Neuronal stem cell (in vitro differentiated cells): Measurements from ENCODE around the gene SLC32A1.

ENCODE experiments used
- DNase-seq: peaks from one replicate; pipeline ENCODE4 v3.0.0-alpha.2; 2013; ENCODE audit warnings: low spot score
- H2AFZ ChIP-seq: one replicate; pipeline ENCODE4 v1.6.1; 2013; ENCODE audit warnings: mild to moderate bottlenecking, low read length, inconsistent platforms
- H2AK5ac ChIP-seq: 2 replicates; pipeline ENCODE4 v1.6.1; 2013; ENCODE audit warnings: low read depth, mild to moderate bottlenecking, inconsistent platforms, low read length, moderate library complexity, mixed read lengths
- H2BK120ac ChIP-seq: 2 replicates; pipeline ENCODE4 v1.6.1; 2013; ENCODE audit warnings: low read depth, mild to moderate bottlenecking, inconsistent platforms, low read length, moderate library complexity, mixed read lengths
- H2BK12ac ChIP-seq: one replicate; pipeline ENCODE4 v1.6.1; 2013; ENCODE audit warnings: low read length, inconsistent platforms
- H2BK15ac ChIP-seq: 2 replicates; pipeline ENCODE4 v1.6.1; 2013; ENCODE audit warnings: mild to moderate bottlenecking, low read length, inconsistent platforms, mixed read lengths
- H2BK5ac ChIP-seq: one replicate; pipeline ENCODE4 v1.6.1; 2013; ENCODE audit warnings: inconsistent platforms, mild to moderate bottlenecking, low read length, moderate library complexity
- H3K14ac ChIP-seq: one replicate; pipeline ENCODE4 v1.6.1; 2013; ENCODE audit warnings: low read length, inconsistent platforms
- H3K18ac ChIP-seq: 2 replicates; pipeline ENCODE4 v1.6.1; 2013; ENCODE audit warnings: low read length, inconsistent platforms
- H3K23ac ChIP-seq: 2 replicates; pipeline ENCODE4 v1.6.1; 2013; ENCODE audit warnings: low read depth, mild to moderate bottlenecking, mixed read lengths, low read length, inconsistent platforms; ENCODE audit not compliant: poor library complexity
- H3K27ac ChIP-seq: replicated peaks from 3 replicates; pipeline ENCODE4 v1.5.1; 2013; ENCODE audit warnings: low read length, inconsistent platforms
- H3K27me3 ChIP-seq, 3 experiments: 2 replicates each; pipeline ENCODE4 v1.6.1; 2013; ENCODE audit warnings: low read length in 3 of 3, mild to moderate bottlenecking in 2 of 3, inconsistent platforms in 1 of 3, low read depth in 1 of 3, mixed read lengths in 1 of 3, moderate library complexity in 1 of 3; ENCODE audit not compliant: control insufficient read depth in 3 of 3, insufficient read depth in 3 of 3
- H3K36me3 ChIP-seq, 2 donors: replicated peaks in 1 of 2; 2 replicates each; pipeline ENCODE4 v1.6.1; 2013; ENCODE audit warnings: low read length in 2 of 2; ENCODE audit not compliant: control insufficient read depth in 2 of 2, insufficient read depth in 2 of 2
- H3K4ac ChIP-seq: 2 replicates; pipeline ENCODE4 v1.6.1; 2013; ENCODE audit warnings: inconsistent platforms, mild to moderate bottlenecking, low read length, moderate library complexity
- H3K4me1 ChIP-seq, 2 donors: 1 replicate in 1 of 2; 2 replicates in 1 of 2; pipeline ENCODE4 v1.6.1; 2013; ENCODE audit warnings: low read length in 2 of 2, low read depth in 1 of 2; ENCODE audit not compliant: control insufficient read depth in 2 of 2, insufficient read depth in 1 of 2
- H3K4me2 ChIP-seq: one replicate; pipeline ENCODE4 v1.6.1; 2013; ENCODE audit warnings: mild to moderate bottlenecking, low read length, inconsistent platforms; ENCODE audit not compliant: insufficient read depth, poor library complexity, severe bottlenecking
- H3K4me3 ChIP-seq, 2 donors: 2 replicates each; pipeline ENCODE4 v1.5.1; 2013; ENCODE audit warnings: low read length in 2 of 2, mild to moderate bottlenecking in 2 of 2, inconsistent platforms in 1 of 2, moderate library complexity in 1 of 2
- H3K79me1 ChIP-seq: one replicate; pipeline ENCODE4 v1.6.1; 2013; ENCODE audit warnings: low read depth, mild to moderate bottlenecking, inconsistent platforms, low read length, moderate library complexity
- H3K9ac ChIP-seq: one replicate; pipeline ENCODE4 v1.6.1; 2013; ENCODE audit warnings: mild to moderate bottlenecking, low read depth, low read length, inconsistent platforms; ENCODE audit not compliant: poor library complexity
- H3K9me3 ChIP-seq, 2 donors: replicated peaks in 1 of 2; 2 replicates each; pipeline versions ENCODE3 to v1.6.1; 2013; ENCODE audit warnings: low read length in 2 of 2, mild to moderate bottlenecking in 2 of 2, inconsistent platforms in 1 of 2, low read depth in 1 of 2, mixed read lengths in 1 of 2, moderate library complexity in 1 of 2; ENCODE audit not compliant: control insufficient read depth in 2 of 2, insufficient read depth in 1 of 2
- H4K8ac ChIP-seq: one replicate; pipeline ENCODE4 v1.6.1; 2013; ENCODE audit warnings: low read depth, mild to moderate bottlenecking, inconsistent platforms, low read length, moderate library complexity
- H4K91ac ChIP-seq: one replicate; pipeline ENCODE4 v1.6.1; 2013; ENCODE audit warnings: low read length, low read depth, mild to moderate bottlenecking, inconsistent platforms; ENCODE audit not compliant: poor library complexity
- WGBS, 2 donors: extraction: QIAGEN DNeasy Blood & Tissue Kit; methylation state at CpG; one replicate each; pipeline ENCODE4 v1.1.7; 2013; ENCODE audit warnings: missing lambda C conversion rate in 2 of 2, mixed read lengths in 1 of 2; ENCODE audit not compliant: insufficient read length in 2 of 2, insufficient replicate concordance in 1 of 2; ENCODE audit errors: extremely low coverage in 2 of 2; 5-methylcytosine and 5-hydroxymethylcytosine counted together

Gene SLC32A1

DNA sequence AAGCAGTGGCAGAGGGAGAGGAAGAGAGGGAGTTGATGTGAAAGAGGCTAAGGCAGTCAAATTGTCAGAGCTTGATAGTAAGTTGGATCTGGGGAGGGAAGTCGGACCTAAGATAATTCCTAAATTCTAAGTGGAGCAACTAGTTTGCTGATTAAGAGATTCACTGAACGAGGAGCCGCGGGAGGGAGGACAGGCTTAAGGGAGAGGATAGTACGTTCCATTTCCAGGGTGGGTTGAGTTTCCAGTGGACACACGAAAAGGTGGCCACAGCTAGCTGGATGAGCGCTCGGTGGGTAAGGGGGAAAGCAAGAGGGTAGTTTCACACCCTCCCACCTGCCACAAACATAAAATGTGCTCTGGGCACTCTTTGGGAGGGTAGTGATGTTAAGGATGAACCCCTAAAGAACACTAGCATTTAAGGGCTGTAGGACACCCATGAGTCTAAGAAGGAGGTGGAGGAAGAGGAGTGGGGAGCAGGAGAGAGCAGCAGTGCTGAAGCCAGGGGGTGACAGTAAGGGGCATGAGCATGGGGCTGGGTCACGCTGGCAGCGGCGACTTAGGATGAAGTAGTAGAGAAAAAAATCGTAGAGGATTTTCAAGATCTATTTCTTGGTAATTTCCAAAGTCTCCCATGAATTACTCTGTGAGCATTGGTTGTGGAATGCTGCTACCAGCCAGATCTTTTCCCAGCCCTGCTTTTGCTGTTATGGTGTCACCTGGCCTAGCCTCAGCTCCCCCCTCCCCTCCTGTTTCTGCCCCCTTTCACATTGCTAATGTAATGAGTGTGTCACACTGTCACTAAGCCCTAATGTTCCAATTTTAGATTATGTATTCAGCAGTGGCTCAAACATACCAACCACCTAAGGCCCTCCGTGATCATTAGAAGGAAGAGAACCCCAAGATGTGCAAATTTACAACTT lies 45.4 kb downstream of the SLC32A1 start:
- Histone ChIP-seq H3K27me3 (no peaks in the 10 kb centered on the region), H3K18ac (no peak overlapping the region), H3K4me3 (no peak overlapping the region), H3K4me2 (no peak overlapping the region), H3K14ac (no peak overlapping the region), H3K23ac (no peak overlapping the region), H3K4ac (no peak overlapping the region), H3K4me1 (peaks cover 0 to 2% of the 10 kb centered on the region in 2 donors), H4K91ac (no peak overlapping the region), H3K36me3 (peaks cover 27 to 100% of the 10 kb centered on the region in 2 donors), H3K27ac (no peak overlapping the region), H2AFZ (no peak overlapping the region), H2BK120ac (no peak overlapping the region), H2BK15ac (no peak overlapping the region), H3K9ac (no peak overlapping the region), H2AK5ac (no peak overlapping the region), H3K9me3 (peaks cover 4 to 20% of the 10 kb centered on the region in 2 donors), H2BK5ac (no peak overlapping the region), H2BK12ac (no peak overlapping the region), H4K8ac (no peak overlapping the region), H3K79me1 (no peaks in the 10 kb centered on the region)
- DNase-seq: no peak
- WGBS, 2 donors: no CpG with 5 or more reads among the region's 13 CpGs

DNA sequence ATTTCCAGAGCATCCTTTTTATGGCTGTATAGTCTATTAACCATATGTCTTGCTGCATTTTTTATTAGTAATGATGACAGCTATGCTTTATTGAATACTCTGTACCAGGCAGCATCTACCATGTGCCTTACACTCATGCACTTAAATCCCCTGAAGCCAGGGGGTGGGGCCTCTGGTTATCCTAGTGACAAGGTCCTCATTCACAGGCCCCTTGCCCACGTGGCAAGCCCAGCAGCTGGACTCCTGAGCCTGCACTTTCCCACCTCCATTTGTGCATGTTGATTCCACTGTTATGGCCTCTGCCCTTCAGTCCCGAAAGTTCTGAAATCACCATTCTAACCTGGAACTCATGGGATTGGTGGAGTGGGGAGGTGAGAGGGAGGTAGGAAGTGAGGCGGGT lies 46.3 kb downstream of the SLC32A1 start:
- Histone ChIP-seq H2AFZ (no peak overlapping the region), H3K4me1 (peaks cover 0 to 2% of the 10 kb centered on the region in 2 donors), H3K9ac (no peak overlapping the region), H4K8ac (no peak overlapping the region), H3K27ac (no peak overlapping the region), H3K4me2 (no peak overlapping the region), H4K91ac (no peak overlapping the region), H3K14ac (no peak overlapping the region), H2BK15ac (no peak overlapping the region), H3K9me3 (peaks cover 4 to 28% of the 10 kb centered on the region in 2 donors), H2BK120ac (no peak overlapping the region), H3K18ac (no peak overlapping the region), H2AK5ac (no peak overlapping the region), H3K23ac (no peak overlapping the region), H2BK5ac (no peak overlapping the region), H3K27me3 (no peaks in the 10 kb centered on the region), H2BK12ac (no peak overlapping the region), H3K79me1 (no peaks in the 10 kb centered on the region), H3K4me3 (no peak overlapping the region), H3K36me3 (peaks cover 27 to 99% of the 10 kb centered on the region in 2 donors), H3K4ac (no peak overlapping the region)
- DNase-seq: no peak
- WGBS, 2 donors: no CpG with 5 or more reads among the region's 3 CpGs

DNA sequence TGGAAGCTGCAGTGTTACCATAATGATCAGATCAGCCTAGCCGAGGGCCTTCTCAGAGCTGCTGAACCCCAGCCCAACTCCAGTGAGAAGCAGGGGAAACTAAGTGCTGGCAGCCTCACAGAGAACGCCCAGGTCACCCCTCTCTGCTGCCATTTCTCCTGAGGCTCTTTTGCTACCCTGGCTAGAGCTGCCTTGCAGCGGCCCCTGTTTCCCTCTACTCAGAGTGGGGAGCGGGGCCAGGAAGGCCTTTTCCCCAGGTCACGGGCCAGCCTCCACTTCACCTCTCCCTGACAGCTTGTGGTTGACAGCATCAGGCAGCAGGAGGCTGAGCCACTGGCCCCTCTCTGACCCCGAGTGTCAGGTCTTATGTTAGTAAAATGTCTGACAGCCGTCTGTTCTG lies 46.7 kb downstream of the SLC32A1 start:
- Histone ChIP-seq H3K27ac (no peak overlapping the region), H4K91ac (no peak overlapping the region), H2AFZ (no peak overlapping the region), H4K8ac (no peak overlapping the region), H3K27me3 (no peaks in the 10 kb centered on the region), H3K4me1 (peaks cover 0 to 2% of the 10 kb centered on the region in 2 donors), H2AK5ac (no peak overlapping the region), H2BK15ac (no peak overlapping the region), H3K4me3 (no peak overlapping the region), H2BK120ac (no peak overlapping the region), H3K18ac (no peak overlapping the region), H3K9me3 (peaks cover 4 to 28% of the 10 kb centered on the region in 2 donors), H3K4me2 (no peak overlapping the region), H3K14ac (no peak overlapping the region), H3K79me1 (no peaks in the 10 kb centered on the region), H3K4ac (no peak overlapping the region), H3K9ac (no peak overlapping the region), H2BK12ac (no peak overlapping the region), H2BK5ac (no peak overlapping the region), H3K36me3 (peaks cover 24 to 98% of the 10 kb centered on the region in 2 donors), H3K23ac (peak overlapping the region; percentile 33)
- no peak for DNase-seq
- WGBS, 2 donors: no CpG with 5 or more reads among the region's 7 CpGs

GRCh38 chr20:38771621-38772020 lies 47.3 kb downstream of the SLC32A1 start:
- DNase-seq: no peak
- H4K8ac ChIP-seq: no peak overlapping the region
- H3K9me3 ChIP-seq: peaks cover 4 to 28% of the 10 kb centered on the region in 2 donors
- H3K9ac ChIP-seq: no peak overlapping the region
- H2AFZ ChIP-seq: no peak overlapping the region
- H2AK5ac ChIP-seq: no peak overlapping the region
- no peak overlapping the region for H3K4me2 ChIP-seq
- H3K4ac ChIP-seq: no peak overlapping the region
- no peak overlapping the region for H2BK5ac ChIP-seq
- no peak overlapping the region for H2BK12ac ChIP-seq
- H3K27me3 ChIP-seq: no peaks in the 10 kb centered on the region
- H4K91ac ChIP-seq: no peak overlapping the region
- H2BK120ac ChIP-seq: no peak overlapping the region
- no peak overlapping the region for H2BK15ac ChIP-seq
- H3K4me3 ChIP-seq: no peak overlapping the region
- H3K36me3 ChIP-seq: peaks cover 24 to 98% of the 10 kb centered on the region in 2 donors
- no CpG with 5 or more reads among the region's 7 CpGs for WGBS, 2 donors
- H3K14ac ChIP-seq: no peak overlapping the region
- H3K27ac ChIP-seq: no peak overlapping the region
- H3K23ac ChIP-seq: no peak overlapping the region
- H3K18ac ChIP-seq: no peak overlapping the region
- H3K79me1 ChIP-seq: no peaks in the 10 kb centered on the region
- H3K4me1 ChIP-seq: peaks cover 0 to 2% of the 10 kb centered on the region in 2 donors
